Chondrocyte (in vitro differentiated cells): Measurements from ENCODE around the gene EXOC2. TPM values are rescaled to one million over a fixed set of nuclear protein-coding genes. Genes with fewer than 3 reads are reported as not detected.
A peak's percentile ranks its signal among the peaks of the same experiment; 100 is the strongest.

Source experiments
- DNase-seq: peaks from one replicate; pipeline ENCODE4 v3.0.0; 2021; ENCODE audit warnings: mixed read lengths, low spot score
- H3K27ac Mint-ChIP-seq: one replicate; pipeline ENCODE4 v1.8.0; 2021; ENCODE audit warnings: mild to moderate bottlenecking, moderate library complexity, mixed read lengths; ENCODE audit not compliant: unreplicated experiment
- H3K27me3 Mint-ChIP-seq: 2 replicates; pipeline ENCODE4 v1.8.0; 2021; ENCODE audit warnings: low read depth, mixed read lengths
- H3K36me3 Mint-ChIP-seq: 2 replicates; pipeline ENCODE4 v1.8.0; 2021; ENCODE audit warnings: low read depth, mixed read lengths
- H3K4me1 Mint-ChIP-seq: 2 replicates; pipeline ENCODE4 v1.8.0; 2021; ENCODE audit warnings: low read depth, mild to moderate bottlenecking, mixed read lengths
- H3K4me3 Mint-ChIP-seq: one replicate; pipeline ENCODE4 v1.8.0; 2021; ENCODE audit warnings: mild to moderate bottlenecking, moderate library complexity, mixed read lengths; ENCODE audit not compliant: unreplicated experiment
- H3K9me3 Mint-ChIP-seq: 2 replicates; pipeline ENCODE4 v1.8.0; 2021; ENCODE audit warnings: low read depth, mixed read lengths
- CTCF ChIP-seq: fragments of 200-600 bp; sonication (generic); IDR thresholded peaks from 2 replicates; pipeline ENCODE4 v1.5.0; 2021; ENCODE audit warnings: antibody characterized with exemption, mild to moderate bottlenecking, moderate library complexity
- long read RNA-seq: library from polyadenylated mRNA; stranded (forward); transcript quantifications from one replicate; pipeline ENCODE4 v2.0.0, GENCODE V29; 2021
- total RNA-seq: library from RNA; stranded (reverse); gene quantifications from 3 replicates; pipeline ENCODE4 v1.2.1, GENCODE V29; 2021

The EXOC2 gene
- total RNA-seq = 27.5 to 32.3 TPM (median 28.0 TPM) in 3 replicates
- long read RNA-seq, full-length matches to known transcripts = 96 of 137 reads
- long read RNA-seq, partial matches to known transcripts = 5 of 137 reads
- long read RNA-seq, other reads (novel, unspliced or antisense) = 36 of 137 reads

- H3K4me3 Mint-ChIP-seq = peak within 1 kb of the TSS; percentile 98
- H3K27me3 Mint-ChIP-seq = no peaks in the 10 kb centered on the region
- TF ChIP-seq CTCF = no peak
- no peaks in the 10 kb centered on the region for H3K36me3 Mint-ChIP-seq
- H3K27ac Mint-ChIP-seq = peak within 1 kb of the TSS; percentile 90
- DNase-seq = peak; percentile 97
- peaks cover 30% of the 10 kb centered on the region for H3K4me1 Mint-ChIP-seq
- no peaks in the 10 kb centered on the region for H3K9me3 Mint-ChIP-seq
These were observed at the start of gene EXOC2 for GRCh38 chr6:692858-693722. Gene EXOC2, minus strand, starts transcription at chr6:693139. Its CDS starts 55,321 bp downstream, at chr6:637818.

- H3K27me3 Mint-ChIP-seq = peaks cover 16% of the 10 kb centered on the region
- no peak for DNase-seq
- H3K9me3 Mint-ChIP-seq = no peaks in the 10 kb centered on the region
These were observed 48.7 kb upstream of the EXOC2 start for GRCh38 chr6:741410-742339.

GRCh38 chr6:736657-737446 lies 43.9 kb upstream of the EXOC2 start:
- H3K27me3 Mint-ChIP-seq = peaks cover 29% of the 10 kb centered on the region
- peaks cover 3% of the 10 kb centered on the region for H3K36me3 Mint-ChIP-seq
- DNase-seq = no peak
- no peaks in the 10 kb centered on the region for H3K4me1 Mint-ChIP-seq
- H3K4me3 Mint-ChIP-seq = no peak overlapping the region
- H3K9me3 Mint-ChIP-seq = no peaks in the 10 kb centered on the region
- TF ChIP-seq CTCF = no peak
- no peak overlapping the region for H3K27ac Mint-ChIP-seq

More at GRCh38 chr6:741410-742339, 48.7 kb upstream of the EXOC2 start:
- no peak for TF ChIP-seq CTCF
- peaks cover 3% of the 10 kb centered on the region for H3K36me3 Mint-ChIP-seq
- no peak overlapping the region for H3K4me3 Mint-ChIP-seq
- H3K27ac Mint-ChIP-seq = no peak overlapping the region
- no peaks in the 10 kb centered on the region for H3K4me1 Mint-ChIP-seq

- Mint-ChIP-seq H3K4me3 (no peak overlapping the region), H3K4me1 (no peaks in the 10 kb centered on the region), H3K36me3 (no peaks in the 10 kb centered on the region), H3K27ac (no peak overlapping the region), H3K27me3 (peaks cover 35% of the 10 kb centered on the region), H3K9me3 (no peaks in the 10 kb centered on the region)
- TF ChIP-seq CTCF = no peak
- DNase-seq = no peak
These were observed 40.7 kb upstream of the EXOC2 start for GRCh38 chr6:733431-734219.
